ENCODE measurements around the gene CCDC149. TPM values are rescaled to one million over a fixed set of nuclear protein-coding genes. Genes with fewer than 3 reads are reported as not detected.

CCDC149 gene
- total RNA-seq, 2 experiments from 2014 or later: not detected

Small RNA genes lying within 50 kb of the gene (small RNA-seq; reads per million reads assigned to genes)
- not detected for gene AC006390.1

Other genes with a start within 250 kb of the CCDC149 start
- gene SOD3, start 117.5 kb downstream of the CCDC149 start, total RNA-seq (2014; rRNA removed; shearing (Covaris generic)): not detected in 2 replicates
- not detected in 2 replicates for gene SOD3, start 117.5 kb downstream of the CCDC149 start, total RNA-seq (2022)
- not detected in 2 replicates for gene LGI2, start 117.9 kb upstream of the CCDC149 start, total RNA-seq (2014; rRNA removed; shearing (Covaris generic))
- not detected in 2 replicates for gene LGI2, start 117.9 kb upstream of the CCDC149 start, total RNA-seq (2022)
- 5.0 and 5.8 TPM in 2 replicates for gene SEPSECS, start 247.4 kb upstream of the CCDC149 start, total RNA-seq (2014; rRNA removed; shearing (Covaris generic))
- gene SEPSECS, start 247.4 kb upstream of the CCDC149 start, total RNA-seq (2022): 13.0 and 15.9 TPM in 2 replicates